Vagina (tissue), 2 donors: ENCODE results near the gene MYG1.

Experiments
- POLR2AphosphoS5 ChIP-seq, 2 donors: sonication (generic); formaldehyde crosslinking; IDR thresholded peaks; one replicate each; pipeline ENCODE4 v1.9.0; 2017; ENCODE audit warnings: antibody characterized with exemption in 2 of 2, mild to moderate bottlenecking in 2 of 2, low read depth in 1 of 2; ENCODE audit not compliant: insufficient read depth in 1 of 2
- TF ChIP-seq, protein P1 (sequence below), 3 experiments: fragments of 450-650 bp in 2 of 3; fragments of 200-600 bp in 1 of 3; sonication (generic) in 1 of 3; IDR thresholded peaks; one replicate each; pipeline ENCODE4 v1.5.1; 2017 to 2019; ENCODE audit warnings: antibody characterized with exemption in 3 of 3, mild to moderate bottlenecking in 2 of 3, moderate library complexity in 2 of 3

DNA sequence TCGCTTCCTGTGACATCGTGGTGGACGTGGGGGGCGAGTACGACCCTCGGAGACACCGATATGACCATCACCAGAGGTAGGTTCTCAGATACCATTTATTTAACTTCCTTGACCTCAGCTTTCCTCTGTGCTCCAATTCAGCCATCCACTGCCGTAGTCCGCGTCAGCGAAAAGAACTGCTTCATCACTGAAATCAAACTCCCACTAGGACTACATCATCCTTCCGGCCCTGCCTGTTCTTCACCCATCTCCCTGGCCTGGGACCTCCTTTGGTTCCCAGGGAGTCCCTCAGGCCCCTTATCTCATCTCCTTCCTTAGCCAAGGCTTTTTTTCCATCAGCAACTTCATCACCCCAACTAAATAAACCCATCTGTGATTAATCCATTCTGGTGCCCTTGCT is 692 bp downstream of the MYG1 start:
- no peak for TF ChIP-seq POLR2AphosphoS5 (IDR thresholded peaks at IDR 0.05; ENCODE audit: insufficient read depth in 1 of 2, low read depth in 1 of 2)
- TF ChIP-seq, protein P1, sequence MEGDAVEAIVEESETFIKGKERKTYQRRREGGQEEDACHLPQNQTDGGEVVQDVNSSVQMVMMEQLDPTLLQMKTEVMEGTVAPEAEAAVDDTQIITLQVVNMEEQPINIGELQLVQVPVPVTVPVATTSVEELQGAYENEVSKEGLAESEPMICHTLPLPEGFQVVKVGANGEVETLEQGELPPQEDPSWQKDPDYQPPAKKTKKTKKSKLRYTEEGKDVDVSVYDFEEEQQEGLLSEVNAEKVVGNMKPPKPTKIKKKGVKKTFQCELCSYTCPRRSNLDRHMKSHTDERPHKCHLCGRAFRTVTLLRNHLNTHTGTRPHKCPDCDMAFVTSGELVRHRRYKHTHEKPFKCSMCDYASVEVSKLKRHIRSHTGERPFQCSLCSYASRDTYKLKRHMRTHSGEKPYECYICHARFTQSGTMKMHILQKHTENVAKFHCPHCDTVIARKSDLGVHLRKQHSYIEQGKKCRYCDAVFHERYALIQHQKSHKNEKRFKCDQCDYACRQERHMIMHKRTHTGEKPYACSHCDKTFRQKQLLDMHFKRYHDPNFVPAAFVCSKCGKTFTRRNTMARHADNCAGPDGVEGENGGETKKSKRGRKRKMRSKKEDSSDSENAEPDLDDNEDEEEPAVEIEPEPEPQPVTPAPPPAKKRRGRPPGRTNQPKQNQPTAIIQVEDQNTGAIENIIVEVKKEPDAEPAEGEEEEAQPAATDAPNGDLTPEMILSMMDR (IDR thresholded peaks at IDR 0.05): no peak
